ENCODE measurements around the gene FNDC3B. TPM values are rescaled to one million over a fixed set of nuclear protein-coding genes. Genes with fewer than 3 reads are reported as not detected.

Gene FNDC3B
- total and polyA plus RNA-seq, 2 donors (not counting 3 experiments of a cell fraction or from before 2014, with no cell fraction given) = 91.6 to 295 TPM

- H3K79me2 ChIP-seq (ENCODE audit: control insufficient read depth, insufficient read depth, low read length) = peaks cover 88% of the 10 kb centered on the region
- no peak overlapping the region for H3K27ac ChIP-seq (ENCODE audit: insufficient read depth, low read depth, low read length)
- ChIA-PET CTCF (no interaction called here), POLR2A (no interaction called here)
- H3K27me3 ChIP-seq (ENCODE audit: control insufficient read depth in 2 of 2, insufficient read depth in 2 of 2, low read length in 2 of 2) = no peaks in the 10 kb centered on the region
- no peak overlapping the region for H3K4me2 ChIP-seq (ENCODE audit: insufficient read depth, low read length)
- dilution Hi-C loops (cut with MboI; ENCODE audit: extremely low pct_ligation_motif_present, low sequenced_read_pairs) (no loop called here), intact Hi-C loops (cut with micrococcal nuclease) (no loop called here)
- H3K4me3 ChIP-seq (replicated peaks in 1 of 3; ENCODE audit: insufficient read depth in 1 of 3, low read depth in 1 of 3, low read length in 3 of 3) = no peak overlapping the region
- no peaks in the 10 kb centered on the region for H3K9me3 ChIP-seq (replicated peaks; ENCODE audit: control insufficient read depth, insufficient read depth, low read length)
- H3K9me1 ChIP-seq (replicated peaks; ENCODE audit: control insufficient read depth, extremely low read depth, insufficient read depth, low read length) = no peaks in the 10 kb centered on the region
- H3K4me1 ChIP-seq (ENCODE audit: control insufficient read depth, extremely low read depth, insufficient read depth, low read length) = peaks cover 21% of the 10 kb centered on the region
- peaks cover 5% of the 10 kb centered on the region for H4K20me1 ChIP-seq (replicated peaks; ENCODE audit: control insufficient read depth, extremely low read depth, insufficient read depth, low read length)
- TF ChIP-seq MYC (IDR thresholded peaks at IDR 0.05; ENCODE audit: low read depth, low read length) = no peak
- no TSS peak for BruUV-seq (replicated peaks)
- H3K9ac ChIP-seq (replicated peaks; ENCODE audit: extremely low read depth, insufficient read depth, low read length) = no peak overlapping the region
- H2AFZ ChIP-seq (ENCODE audit: low read depth, low read length) = no peak overlapping the region
- FAIRE-seq (no peak), DNase-seq (ENCODE audit: low read depth, low spot score) (no peak)
- H3K36me3 ChIP-seq (ENCODE audit: control insufficient read depth in 2 of 2, extremely low read depth in 1 of 2, insufficient read depth in 2 of 2, low read length in 2 of 2) = peaks cover 19 to 22% of the 10 kb centered on the region in 2 experiments
These were observed 82.6 kb downstream of the FNDC3B start for GRCh38 chr3:172121981-172122380.

- no peak overlapping the region for H3K9ac ChIP-seq (replicated peaks; ENCODE audit: extremely low read depth, insufficient read depth, low read length)
- peaks cover 42% of the 10 kb centered on the region for H3K4me1 ChIP-seq (ENCODE audit: control insufficient read depth, extremely low read depth, insufficient read depth, low read length)
- peaks cover 14 to 17% of the 10 kb centered on the region in 2 experiments for H3K36me3 ChIP-seq (ENCODE audit: control insufficient read depth in 2 of 2, extremely low read depth in 1 of 2, insufficient read depth in 2 of 2, low read length in 2 of 2)
- peak; percentile 50 for FAIRE-seq
- no peak for DNase-seq (ENCODE audit: low read depth, low spot score)
- no peaks in the 10 kb centered on the region for H3K9me1 ChIP-seq (replicated peaks; ENCODE audit: control insufficient read depth, extremely low read depth, insufficient read depth, low read length)
- intact Hi-C loops (cut with micrococcal nuclease) (no loop called here), dilution Hi-C loops (cut with MboI; ENCODE audit: extremely low pct_ligation_motif_present, low sequenced_read_pairs) (no loop called here)
- no peak for TF ChIP-seq MAX (IDR thresholded peaks at IDR 0.05; ENCODE audit: insufficient read depth, insufficient read length)
- TF ChIP-seq POLR2AphosphoS5 (IDR thresholded peaks at IDR 0.05; ENCODE audit: insufficient read depth, low read depth, low read length) = peak; percentile 2
- H3K27me3 ChIP-seq (ENCODE audit: control insufficient read depth in 2 of 2, insufficient read depth in 2 of 2, low read length in 2 of 2) = no peaks in the 10 kb centered on the region
- ChIA-PET POLR2A (no interaction called here), CTCF (no interaction called here)
- no peaks in the 10 kb centered on the region for H3K9me3 ChIP-seq (replicated peaks; ENCODE audit: control insufficient read depth, insufficient read depth, low read length)
- peaks cover 7% of the 10 kb centered on the region for H4K20me1 ChIP-seq (replicated peaks; ENCODE audit: control insufficient read depth, extremely low read depth, insufficient read depth, low read length)
- no peak overlapping the region for H3K27ac ChIP-seq (ENCODE audit: insufficient read depth, low read depth, low read length)
- BruUV-seq (replicated peaks) = no TSS peak
- H3K79me2 ChIP-seq (ENCODE audit: control insufficient read depth, insufficient read depth, low read length) = peaks cover 92% of the 10 kb centered on the region
- no peak overlapping the region for H3K4me3 ChIP-seq (replicated peaks in 1 of 3; ENCODE audit: insufficient read depth in 1 of 3, low read depth in 1 of 3, low read length in 3 of 3)
- no peak overlapping the region for H3K4me2 ChIP-seq (ENCODE audit: insufficient read depth, low read length)
- H2AFZ ChIP-seq (ENCODE audit: low read depth, low read length) = no peak overlapping the region
These were observed 84.9 kb downstream of the FNDC3B start for GRCh38 chr3:172124271-172124670.
